Measurements from ENCODE around the gene SPG7.

Gene SPG7

DNA sequence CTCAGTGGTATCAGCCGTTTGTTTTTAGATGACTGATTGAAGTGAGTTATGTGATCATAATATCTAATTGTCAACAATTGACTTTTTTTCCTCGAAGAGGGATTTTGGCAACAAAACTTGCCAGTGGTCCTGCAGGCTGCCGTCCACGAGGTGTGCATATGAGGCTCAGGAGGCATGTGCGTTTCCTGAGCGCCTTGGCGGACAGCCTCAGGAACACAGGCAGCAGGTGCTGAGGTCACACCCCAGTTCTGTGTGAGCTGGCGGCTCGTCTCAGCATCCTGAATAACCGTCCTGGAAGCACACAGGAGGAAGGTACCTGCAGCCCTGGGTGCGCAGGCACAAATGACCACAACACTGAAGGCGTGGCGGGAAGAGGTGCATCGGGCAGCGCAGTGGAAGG lies 11.7 kb downstream of the SPG7 start:
- H3K36me3 ChIP-seq (ENCODE audit: insufficient read depth, low read length), result no peaks in the 10 kb centered on the region; the same call in 1 of the 2 replicates
- H4K20me1 ChIP-seq (ENCODE audit: insufficient read depth, low read length, poor library complexity, severe bottlenecking), result no peaks in the 10 kb centered on the region
- no peaks in the 10 kb centered on the region for H3K79me2 ChIP-seq (ENCODE audit: insufficient read depth, low read length)
- no peaks in the 10 kb centered on the region for H3K9me2 ChIP-seq (replicated peaks; ENCODE audit: low read depth, low read length)
- H2AFZ ChIP-seq (ENCODE audit: low read length), result no peak overlapping the region
- H3K4me3 ChIP-seq (ENCODE audit: low read length, poor library complexity, severe bottlenecking), result no peak overlapping the region
- no peaks in the 10 kb centered on the region for H3F3A ChIP-seq (ENCODE audit: low read depth)
- no peaks in the 10 kb centered on the region for H3K4me1 ChIP-seq (ENCODE audit: insufficient read depth, low read length, poor library complexity, severe bottlenecking)
- H3K9me3 ChIP-seq (ENCODE audit: insufficient read depth, low read depth, low read length), result no peaks in the 10 kb centered on the region
- H3K4me2 ChIP-seq (ENCODE audit: low read depth, low read length, poor library complexity, severe bottlenecking), result no peak overlapping the region
- TF ChIP-seq, protein P1, sequence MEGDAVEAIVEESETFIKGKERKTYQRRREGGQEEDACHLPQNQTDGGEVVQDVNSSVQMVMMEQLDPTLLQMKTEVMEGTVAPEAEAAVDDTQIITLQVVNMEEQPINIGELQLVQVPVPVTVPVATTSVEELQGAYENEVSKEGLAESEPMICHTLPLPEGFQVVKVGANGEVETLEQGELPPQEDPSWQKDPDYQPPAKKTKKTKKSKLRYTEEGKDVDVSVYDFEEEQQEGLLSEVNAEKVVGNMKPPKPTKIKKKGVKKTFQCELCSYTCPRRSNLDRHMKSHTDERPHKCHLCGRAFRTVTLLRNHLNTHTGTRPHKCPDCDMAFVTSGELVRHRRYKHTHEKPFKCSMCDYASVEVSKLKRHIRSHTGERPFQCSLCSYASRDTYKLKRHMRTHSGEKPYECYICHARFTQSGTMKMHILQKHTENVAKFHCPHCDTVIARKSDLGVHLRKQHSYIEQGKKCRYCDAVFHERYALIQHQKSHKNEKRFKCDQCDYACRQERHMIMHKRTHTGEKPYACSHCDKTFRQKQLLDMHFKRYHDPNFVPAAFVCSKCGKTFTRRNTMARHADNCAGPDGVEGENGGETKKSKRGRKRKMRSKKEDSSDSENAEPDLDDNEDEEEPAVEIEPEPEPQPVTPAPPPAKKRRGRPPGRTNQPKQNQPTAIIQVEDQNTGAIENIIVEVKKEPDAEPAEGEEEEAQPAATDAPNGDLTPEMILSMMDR (conservative IDR thresholded peaks at IDR 0.05; ENCODE audit: low read length), result no peak
- TF ChIP-seq EZH2phosphoT487 (IDR thresholded peaks at IDR 0.05; ENCODE audit: borderline replicate concordance), result no peak
- H3K27me3 ChIP-seq (ENCODE audit: insufficient read depth, low read length, poor library complexity, severe bottlenecking), result no peaks in the 10 kb centered on the region
- H3K9ac ChIP-seq (ENCODE audit: low read depth, low read length, poor library complexity, severe bottlenecking), result no peak overlapping the region

GRCh38 chr16:89522287-89522686 lies 14.1 kb downstream of the SPG7 start:
- Histone ChIP-seq H4K20me1 (ENCODE audit: insufficient read depth, low read length, poor library complexity, severe bottlenecking) (no peaks in the 10 kb centered on the region), H3K9me2 (replicated peaks; ENCODE audit: low read depth, low read length) (no peaks in the 10 kb centered on the region), H3K9ac (ENCODE audit: low read depth, low read length, poor library complexity, severe bottlenecking) (no peak overlapping the region), H3K79me2 (ENCODE audit: insufficient read depth, low read length) (no peaks in the 10 kb centered on the region), H3K27me3 (ENCODE audit: insufficient read depth, low read length, poor library complexity, severe bottlenecking) (no peaks in the 10 kb centered on the region), H2AFZ (ENCODE audit: low read length) (no peak overlapping the region), H3K4me2 (ENCODE audit: low read depth, low read length, poor library complexity, severe bottlenecking) (no peak overlapping the region), H3F3A (ENCODE audit: low read depth) (no peaks in the 10 kb centered on the region), H3K4me1 (ENCODE audit: insufficient read depth, low read length, poor library complexity, severe bottlenecking) (no peaks in the 10 kb centered on the region), H3K4me3 (ENCODE audit: low read length, poor library complexity, severe bottlenecking) (no peak overlapping the region), H3K9me3 (ENCODE audit: insufficient read depth, low read depth, low read length) (no peaks in the 10 kb centered on the region), H3K36me3 (ENCODE audit: insufficient read depth, low read length) (peaks cover 7% of the 10 kb centered on the region; the same call in 1 of the 2 replicates)
- TF ChIP-seq EZH2phosphoT487 (IDR thresholded peaks at IDR 0.05; ENCODE audit: borderline replicate concordance), result no peak
- TF ChIP-seq, protein P1 (conservative IDR thresholded peaks at IDR 0.05; ENCODE audit: low read length), result no peak

GRCh38 chr16:89523680-89524344 lies 15.6 kb downstream of the SPG7 start:
- Histone ChIP-seq H3K9me3 (ENCODE audit: insufficient read depth, low read depth, low read length) (no peaks in the 10 kb centered on the region), H3K79me2 (ENCODE audit: insufficient read depth, low read length) (no peaks in the 10 kb centered on the region), H3K4me3 (ENCODE audit: low read length, poor library complexity, severe bottlenecking) (no peak overlapping the region), H2AFZ (ENCODE audit: low read length) (no peak overlapping the region), H3K36me3 (ENCODE audit: insufficient read depth, low read length) (peaks cover 7% of the 10 kb centered on the region; the same call in 1 of the 2 replicates), H3K9ac (ENCODE audit: low read depth, low read length, poor library complexity, severe bottlenecking) (no peak overlapping the region), H3K4me1 (ENCODE audit: insufficient read depth, low read length, poor library complexity, severe bottlenecking) (no peaks in the 10 kb centered on the region), H3K4me2 (ENCODE audit: low read depth, low read length, poor library complexity, severe bottlenecking) (no peak overlapping the region), H3K27me3 (ENCODE audit: insufficient read depth, low read length, poor library complexity, severe bottlenecking) (no peaks in the 10 kb centered on the region), H3K9me2 (replicated peaks; ENCODE audit: low read depth, low read length) (no peaks in the 10 kb centered on the region), H4K20me1 (ENCODE audit: insufficient read depth, low read length, poor library complexity, severe bottlenecking) (no peaks in the 10 kb centered on the region), H3F3A (ENCODE audit: low read depth) (no peaks in the 10 kb centered on the region)
- TF ChIP-seq, protein P1 (conservative IDR thresholded peaks at IDR 0.05; ENCODE audit: low read length), result no peak
- TF ChIP-seq EZH2phosphoT487 (IDR thresholded peaks at IDR 0.05; ENCODE audit: borderline replicate concordance), result no peak
